Esophagus muscularis mucosa (tissue), 4 donors: ENCODE measurements around the gene CLEC16A. TPM values are rescaled to one million over a fixed set of nuclear protein-coding genes. Genes with fewer than 3 reads are reported as not detected.

Experiments
- DNase-seq: peaks from one replicate; pipeline ENCODE4 v3.0.0-alpha.2; 2017; ENCODE audit errors: extremely low spot score
- H3K27ac ChIP-seq, 4 donors: fragments of 200-600 bp; sonication (generic); replicated peaks in 1 of 4; 1 replicate in 3 of 4; 2 replicates in 1 of 4; pipeline ENCODE4 v1.5.1; 2016 to 2019; ENCODE audit warnings: mild to moderate bottlenecking in 1 of 4
- H3K27me3 ChIP-seq, 4 donors: fragments of 200-600 bp; sonication (generic); one replicate each; pipeline versions ENCODE4 v1.5.1 to v1.6.0; 2016 to 2019
- H3K36me3 ChIP-seq, 4 donors: fragments of 200-600 bp; sonication (generic); one replicate each; pipeline ENCODE4 v1.5.1; 2016 to 2019
- H3K4me1 ChIP-seq, 4 donors: fragments of 200-600 bp; sonication (generic); one replicate each; pipeline ENCODE4 v1.5.1; 2016 to 2019
- H3K4me3 ChIP-seq, 4 donors: fragments of 200-600 bp; sonication (generic); 1 replicate in 2 of 4; 2 replicates in 2 of 4; pipeline ENCODE4 v1.5.1; 2016 to 2019; ENCODE audit warnings: mild to moderate bottlenecking in 4 of 4, moderate library complexity in 1 of 4
- H3K9me3 ChIP-seq, 4 donors: fragments of 200-600 bp; sonication (generic); 1 replicate in 3 of 4; 2 replicates in 1 of 4; pipeline ENCODE4 v1.5.1; 2016 to 2019
- CTCF ChIP-seq, 3 experiments: fragments of 200-600 bp in 2 of 3; fragments of 450-650 bp in 1 of 3; sonication (generic) in 2 of 3; IDR thresholded peaks; one replicate each; pipeline ENCODE4 v1.5.1; 2017 to 2019; ENCODE audit warnings: antibody characterized with exemption in 3 of 3, mild to moderate bottlenecking in 2 of 3, moderate library complexity in 1 of 3
- EP300 ChIP-seq: sonication (generic); formaldehyde crosslinking; IDR thresholded peaks from one replicate; pipeline ENCODE4 v1.6.1; 2017; ENCODE audit warnings: antibody characterized with exemption
- POLR2A ChIP-seq: fragments of 450-650 bp; IDR thresholded peaks from one replicate; pipeline ENCODE4 v1.6.1; 2017; ENCODE audit warnings: antibody characterized with exemption, moderate library complexity, mild to moderate bottlenecking, low read depth
- POLR2AphosphoS5 ChIP-seq, 2 donors: sonication (generic); formaldehyde crosslinking; IDR thresholded peaks; one replicate each; pipeline ENCODE4 v1.6.1; 2017; ENCODE audit warnings: antibody characterized with exemption in 2 of 2
- WGBS: methylation state at CpG from one replicate; pipeline ENCODE4 v1.1.5; 2018; 5-methylcytosine and 5-hydroxymethylcytosine counted together
- intact Hi-C: fragments of 100-400 bp; cut with DNase I; formaldehyde crosslinking; loops from one replicate; pipeline ENCODE4 v1.15.1; 2023
- total RNA-seq, 4 donors: library from RNA; depleted of rRNA; stranded (reverse); fragments of >200 nt; gene quantifications; one replicate each; pipeline versions ENCODE4 v1.1.0 to v1.2.1, GENCODE V29; 2016

Gene CLEC16A
- total RNA-seq, 4 donors from 2014 or later: 22.3 to 34.7 (median 29.2) TPM

DNA sequence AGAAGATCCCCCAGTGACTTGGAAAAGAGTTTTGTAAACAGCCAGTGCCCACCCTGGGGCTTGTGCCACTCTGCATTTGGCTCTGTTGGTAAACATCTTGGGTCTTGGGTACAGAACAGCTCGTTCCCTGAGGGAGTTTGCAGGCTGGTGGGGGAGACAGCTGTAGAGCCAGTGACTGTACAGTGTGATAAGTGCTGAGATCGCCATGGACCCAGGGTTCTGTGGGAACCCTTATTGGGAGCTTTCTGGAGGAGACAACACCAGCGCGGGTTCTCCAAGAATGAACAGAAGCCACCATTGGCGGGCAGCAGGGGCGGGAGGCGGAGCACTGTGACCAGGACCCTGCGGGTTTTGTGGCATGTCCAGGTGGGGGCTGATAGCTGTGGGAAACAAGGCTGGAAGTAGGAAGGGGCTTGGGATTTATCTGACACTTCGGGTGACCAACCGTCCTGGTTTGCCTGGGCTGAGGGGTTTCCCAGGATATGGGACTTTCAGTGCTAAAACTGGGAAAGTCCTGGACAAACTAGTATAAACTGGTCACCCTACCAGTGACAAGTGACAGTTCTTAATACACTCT is 2.9 kb downstream of the CLEC16A start:
- H3K36me3 ChIP-seq: no peaks in the 10 kb centered on the region
- DNase-seq: no peak
- no peak for TF ChIP-seq CTCF (IDR thresholded peaks at IDR 0.05)
- TF ChIP-seq EP300: no peak
- TF ChIP-seq POLR2A: no peak
- no peak for TF ChIP-seq POLR2AphosphoS5 (IDR thresholded peaks at IDR 0.05)
- H3K27ac ChIP-seq: no peak overlapping the region
- intact Hi-C loops: loop anchor here (10.0 kb wide), 1 partner anchor 718 kb away; the partner anchor contains the start of gene SNN
- 93% methylated on average over 5 of the region's 10 CpGs for WGBS
- no peak overlapping the region for H3K4me3 ChIP-seq
- no peaks in the 10 kb centered on the region for H3K27me3 ChIP-seq
- H3K9me3 ChIP-seq: no peaks in the 10 kb centered on the region
- H3K4me1 ChIP-seq: peaks cover 46 to 70% (median 55%) of the 10 kb centered on the region in 4 donors

GRCh38 chr16:10949424-10949970 is 5.1 kb downstream of the CLEC16A start:
- Histone ChIP-seq H3K27ac (no peak overlapping the region), H3K9me3 (no peaks in the 10 kb centered on the region), H3K4me3 (no peak overlapping the region), H3K4me1 (peaks cover 30 to 59% (median 44%) of the 10 kb centered on the region in 4 donors), H3K27me3 (no peaks in the 10 kb centered on the region), H3K36me3 (no peaks in the 10 kb centered on the region)
- TF ChIP-seq POLR2A (no peak), EP300 (no peak), CTCF (IDR thresholded peaks at IDR 0.05) (no peak), POLR2AphosphoS5 (IDR thresholded peaks at IDR 0.05) (no peak)
- DNase-seq: no peak
- 81% methylated on average over 7 of the region's 7 CpGs for WGBS
- intact Hi-C loops: loop anchor here (10.0 kb wide), 1 partner anchor 715 kb away; the partner anchor contains the start of gene SNN

DNA sequence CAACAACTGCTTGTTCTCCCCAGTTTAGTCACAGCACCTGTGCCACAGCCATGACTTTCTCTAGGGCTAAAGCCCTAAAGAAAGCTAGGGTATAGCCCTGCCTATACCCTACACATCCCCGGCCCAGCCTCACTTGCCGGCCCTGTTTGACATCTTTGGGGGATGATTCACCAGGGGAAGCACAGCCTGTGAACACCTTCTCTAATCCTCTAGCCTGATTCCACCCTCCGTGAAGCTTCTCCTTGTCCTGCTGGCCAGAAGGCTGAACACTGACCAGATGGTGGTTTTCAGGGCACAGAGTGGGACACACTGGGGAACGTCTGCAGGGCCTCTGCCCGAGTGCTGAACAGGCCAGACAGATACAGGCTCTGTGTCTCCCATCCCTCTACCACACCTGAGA is 6.0 kb downstream of the CLEC16A start:
- no peak overlapping the region for H3K4me3 ChIP-seq
- H3K4me1 ChIP-seq: peaks cover 24 to 52% (median 38%) of the 10 kb centered on the region in 4 donors
- TF ChIP-seq POLR2AphosphoS5 (IDR thresholded peaks at IDR 0.05) (no peak), POLR2A (no peak), CTCF (IDR thresholded peaks at IDR 0.05) (no peak)
- no peak overlapping the region for H3K27ac ChIP-seq
- 64% methylated on average over 5 of the region's 5 CpGs for WGBS
- no peaks in the 10 kb centered on the region for H3K9me3 ChIP-seq
- intact Hi-C loops: no loop called here
- DNase-seq: no peak
- no peaks in the 10 kb centered on the region for H3K27me3 ChIP-seq
- H3K36me3 ChIP-seq: no peaks in the 10 kb centered on the region

- Histone ChIP-seq H3K27ac (no peak overlapping the region), H3K4me3 (no peak overlapping the region), H3K36me3 (no peaks in the 10 kb centered on the region), H3K9me3 (no peaks in the 10 kb centered on the region), H3K4me1 (peaks cover 18 to 45% (median 32%) of the 10 kb centered on the region in 4 donors), H3K27me3 (no peaks in the 10 kb centered on the region)
- TF ChIP-seq POLR2AphosphoS5 (IDR thresholded peaks at IDR 0.05): no peak
- WGBS: 49% methylated on average over 4 of the region's 4 CpGs
- no peak for DNase-seq
- intact Hi-C loops: no loop called here
These were observed 6.7 kb downstream of the CLEC16A start for GRCh38 chr16:10951026-10951425.

GRCh38 chr16:10954903-10955302 is 10.5 kb downstream of the CLEC16A start:
- Histone ChIP-seq H3K27ac (no peak overlapping the region), H3K4me3 (no peak overlapping the region), H3K36me3 (peaks cover 0 to 10% (median 5%) of the 10 kb centered on the region in 4 donors), H3K27me3 (no peaks in the 10 kb centered on the region), H3K4me1 (peaks cover 4 to 28% (median 17%) of the 10 kb centered on the region in 4 donors), H3K9me3 (no peaks in the 10 kb centered on the region)
- intact Hi-C loops: no loop called here
- WGBS: 84% methylated on average over 7 of the region's 7 CpGs
- no peak for DNase-seq
- TF ChIP-seq EP300: no peak
- no peak for TF ChIP-seq CTCF (IDR thresholded peaks at IDR 0.05)
- TF ChIP-seq POLR2AphosphoS5 (IDR thresholded peaks at IDR 0.05): no peak
- no peak for TF ChIP-seq POLR2A
